HepG2 (cell line): ENCODE results near the gene ALG10B. TPM values are rescaled to one million over a fixed set of nuclear protein-coding genes. Genes with fewer than 3 reads are reported as not detected.

Experiments
- ATAC-seq: fragments of 200-7000 bp; cut with Tn5 transposase; 3 replicates; pipeline ENCODE4 v1.9.1; 2020; ENCODE audit warnings: mild to moderate bottlenecking, moderate library complexity
- BruUV-seq: library from RNA; stranded (reverse); fragments of 400-500 nt; replicated peaks from 2 replicates; lab custom pipeline; 2021; lab: Mats Ljungman, UMichigan
- CTCF ChIA-PET: fragments of 300-600 bp; formaldehyde crosslinking; extraction: SDS; loops from one replicate; lab custom pipeline; 2021; ENCODE audit warnings: low total read pairs, inconsistent platforms, low intra/inter-chr PET ratio; lab: Yijun Ruan, JAX
- POLR2A ChIA-PET: fragments of 350-600 bp; sonication (Branson Sonifier 250); formaldehyde crosslinking; loops from one replicate; lab custom pipeline; 2020; ENCODE audit warnings: antibody characterized with exemption, inconsistent platforms; lab: Yijun Ruan, JAX
- DNase-seq: peaks from one replicate; pipeline ENCODE4 v3.0.0-alpha.2; 2015; ENCODE audit warnings: low spot score
- FAIRE-seq: peaks from 3 replicates; lab custom pipeline; 2011; peaks lifted over from hg19 to GRCh38; lab: Jason Lieb, UNC
- H2AFZ ChIP-seq: one replicate; pipeline ENCODE4 v1.6.1; 2011; ENCODE audit warnings: low read length, inconsistent platforms
- H3K27ac ChIP-seq: fragments of 300-600 bp; 3 replicates; pipeline ENCODE4 v1.8.0; 2011; ENCODE audit warnings: mixed run types, mild to moderate bottlenecking, mixed read lengths, low read length, inconsistent platforms; ENCODE audit not compliant: insufficient read depth; ENCODE audit errors: extremely low read length
- H3K27me3 ChIP-seq, 2 experiments: fragments of 200-600 bp in 1 of 2; 2 replicates in 1 of 2; 3 replicates in 1 of 2; pipeline versions ENCODE4 v1.6.0 to v1.8.0; 2011; ENCODE audit warnings: low read length in 2 of 2, mild to moderate bottlenecking in 2 of 2, moderate library complexity in 2 of 2, inconsistent platforms in 1 of 2; ENCODE audit not compliant: insufficient read depth in 2 of 2, control insufficient read depth in 1 of 2
- H3K36me3 ChIP-seq, 2 experiments: fragments of 200-600 bp in 1 of 2; replicated peaks in 1 of 2; 2 replicates in 1 of 2; 3 replicates in 1 of 2; pipeline versions ENCODE4 v1.5.1 to v1.8.0; 2011; ENCODE audit warnings: low read length in 2 of 2, inconsistent platforms in 1 of 2; ENCODE audit not compliant: insufficient read depth in 2 of 2, control insufficient read depth in 1 of 2
- H3K4me1 ChIP-seq: 2 replicates; pipeline ENCODE4 v1.5.1; 2012; ENCODE audit warnings: low read length, inconsistent platforms; ENCODE audit not compliant: insufficient read depth
- H3K4me2 ChIP-seq: 2 replicates; pipeline ENCODE4 v1.6.0; 2011; ENCODE audit warnings: low read depth, low read length, inconsistent platforms
- H3K4me3 ChIP-seq, 3 experiments: fragments of 200-600 bp in 1 of 3; sonication (generic), shearing (Covaris generic) in 1 of 3; replicated peaks in 1 of 3; 2 replicates each; pipeline ENCODE4 v1.5.1; 2011 to 2016; ENCODE audit warnings: low read length in 3 of 3, inconsistent platforms in 2 of 3, low read depth in 2 of 3, mild to moderate bottlenecking in 2 of 3, control low read depth in 1 of 3, mixed read lengths in 1 of 3; ENCODE audit not compliant: insufficient read depth in 1 of 3
- H3K79me2 ChIP-seq: one replicate; pipeline ENCODE4 v1.6.1; 2011; ENCODE audit warnings: low read length, inconsistent platforms; ENCODE audit not compliant: insufficient read depth
- H3K9ac ChIP-seq: 2 replicates; pipeline ENCODE4 v1.6.0; 2011; ENCODE audit warnings: mild to moderate bottlenecking, low read depth, low read length, inconsistent platforms; ENCODE audit not compliant: insufficient read depth
- H3K9me3 ChIP-seq: 2 replicates; pipeline ENCODE4 v1.5.1; 2012; ENCODE audit warnings: mild to moderate bottlenecking, low read length
- H4K20me1 ChIP-seq: 2 replicates; pipeline ENCODE4 v1.6.0; 2011; ENCODE audit warnings: inconsistent platforms, mild to moderate bottlenecking, low read length, moderate library complexity; ENCODE audit not compliant: insufficient read depth
- ARID2 ChIP-seq: sonication (generic); formaldehyde crosslinking; IDR thresholded peaks from 2 replicates; pipeline ENCODE4 v1.8.1; 2022; ENCODE audit warnings: mild to moderate bottlenecking, missing genetic modification reagents, borderline replicate concordance
- ATF2 ChIP-seq: sonication (generic); formaldehyde crosslinking; IDR thresholded peaks from 2 replicates; pipeline ENCODE4 v1.4.0; 2020; ENCODE audit warnings: missing genetic modification reagents
- CHCHD3 ChIP-seq: sonication (generic); formaldehyde crosslinking; IDR thresholded peaks from 2 replicates; pipeline ENCODE4 v1.8.0; 2022; ENCODE audit warnings: mild to moderate bottlenecking, missing genetic modification reagents, moderate library complexity
- HNF4A ChIP-seq: sonication (generic); formaldehyde crosslinking; IDR thresholded peaks from 2 replicates; pipeline ENCODE4 v1.4.0; 2020; ENCODE audit warnings: missing genetic modification reagents
- SMAD3 ChIP-seq: sonication (generic); formaldehyde crosslinking; IDR thresholded peaks from 2 replicates; pipeline ENCODE4 v1.4.0; 2020; ENCODE audit warnings: missing genetic modification reagents
- SOX13 ChIP-seq, 3 experiments: fragments of 450-650 bp in 1 of 3; sonication (generic) in 1 of 3; formaldehyde crosslinking in 1 of 3; IDR thresholded peaks in 2 of 3; conservative IDR thresholded peaks in 1 of 3; 2 replicates each; pipeline versions ENCODE4 v1.5.0 to v1.6.1; 2016 to 2020; ENCODE audit warnings: antibody characterized with exemption in 1 of 3, mild to moderate bottlenecking in 1 of 3, missing compliant biosample characterization in 1 of 3, missing genetic modification reagents in 1 of 3, moderate library complexity in 1 of 3
- SRF ChIP-seq: IDR thresholded peaks from 2 replicates; pipeline ENCODE4 v1.6.1; 2011; ENCODE audit warnings: mild to moderate bottlenecking, low read depth, low read length, moderate library complexity
- ZFP90 ChIP-seq: sonication (generic); formaldehyde crosslinking; IDR thresholded peaks from 2 replicates; pipeline ENCODE4 v1.8.0; 2022; ENCODE audit warnings: missing genetic modification reagents, mild to moderate bottlenecking, inconsistent platforms, borderline replicate concordance
- ZIK1 ChIP-seq: sonication (generic); formaldehyde crosslinking; IDR thresholded peaks from 2 replicates; pipeline ENCODE4 v1.5.0; 2020; ENCODE audit warnings: mild to moderate bottlenecking, low read depth, missing genetic modification reagents, borderline replicate concordance
- ZNF432 ChIP-seq: sonication (generic); formaldehyde crosslinking; IDR thresholded peaks from 2 replicates; pipeline ENCODE4 v1.5.0; 2020; ENCODE audit warnings: missing genetic modification reagents, mild to moderate bottlenecking, borderline replicate concordance
- WGBS: methylation state at CpG from one replicate; pipeline ENCODE4 v1.1.6; 2017; ENCODE audit warnings: low lambda C conversion rate; 5-methylcytosine and 5-hydroxymethylcytosine counted together
- in situ Hi-C: cut with HindIII; loops from 2 replicates; pipeline ENCODE4 v1.10.0; 2017; ENCODE audit warnings: low pct_unique_long_range_greater_than_20kb; ENCODE audit not compliant: extremely low pct_ligation_motif_present
- intact Hi-C: fragments of 100-400 bp; cut with micrococcal nuclease; formaldehyde crosslinking; loops from one replicate; pipeline ENCODE4 v1.10.0; 2022; ENCODE audit not compliant: unreplicated experiment
- polyA plus RNA-seq, 8 experiments: library from polyadenylated mRNA; depleted of rRNA in 3 of 8; stranded (reverse) in 7 of 8; unstranded in 1 of 8; fragments of >200 nt; fragmentation: Illumina TruSeq in 4 of 8; extraction: Trizol in 4 of 8; gene quantifications; 2 replicates each; pipeline versions ENCODE4 v1.2.1 to v1.2.3, GENCODE V29; 2011 to 2016; ENCODE audit warnings: low read depth in 4 of 8, missing spikeins in 1 of 8, mixed read lengths in 1 of 8; ENCODE audit not compliant: insufficient read depth in 1 of 8
- total RNA-seq, 5 experiments: library from RNA; depleted of rRNA; stranded (reverse); fragments of >200 nt; fragmentation: Illumina TruSeq; extraction: Trizol; gene quantifications; 2 replicates each; pipeline ENCODE4 v1.2.3, GENCODE V29; 2016; ENCODE audit warnings: low read depth in 1 of 5
- TF ChIP-seq, protein P1 (sequence below): IDR thresholded peaks from 2 replicates; pipeline ENCODE4 v1.6.1; 2012; ENCODE audit warnings: inconsistent platforms
- TF ChIP-seq, protein P2 (sequence below): sonication (generic); formaldehyde crosslinking; IDR thresholded peaks from one replicate; pipeline ENCODE4 v1.5.1; 2020; ENCODE audit warnings: mild to moderate bottlenecking, missing genetic modification reagents; ENCODE audit errors: not compliant biosample characterization
- TF ChIP-seq, protein P3 (sequence below): sonication (generic); formaldehyde crosslinking; IDR thresholded peaks from 2 replicates; pipeline ENCODE4 v1.5.1; 2020; ENCODE audit warnings: mild to moderate bottlenecking, missing genetic modification reagents, borderline replicate concordance

ALG10B gene
- total and polyA plus RNA-seq, 2 of the 13 experiments (the other 11 are each of a cell fraction or from before 2014, with no cell fraction given): 3.3 to 9.3 TPM

- no peak overlapping the region for H3K9ac ChIP-seq
- intact Hi-C loops (no loop called here), in situ Hi-C loops (no loop called here)
- H3K79me2 ChIP-seq: no peaks in the 10 kb centered on the region
- H3K27me3 ChIP-seq: no peaks in the 10 kb centered on the region
- BruUV-seq: no TSS peak
- 1% methylated on average over 4 of the region's 4 CpGs for WGBS
- H3K36me3 ChIP-seq: no peaks in the 10 kb centered on the region
- H3K27ac ChIP-seq: no peak overlapping the region
- H3K9me3 ChIP-seq: no peaks in the 10 kb centered on the region
- DNase-seq (no peak), FAIRE-seq (no peak), ATAC-seq (no peak)
- no peak overlapping the region for H3K4me2 ChIP-seq
- CTCF ChIA-PET: no interaction called here
- no peaks in the 10 kb centered on the region for H4K20me1 ChIP-seq
- H2AFZ ChIP-seq: no peak overlapping the region
- no peak for TF ChIP-seq ZNF432 (CRISPR knock-in tag)
- no peak for TF ChIP-seq SOX13 (IDR thresholded peaks at IDR 0.05)
- no peak for TF ChIP-seq SOX13 (CRISPR knock-in tag; conservative IDR thresholded peaks at IDR 0.05 in 1 of 2, IDR thresholded peaks at IDR 0.05 in 1 of 2)
- TF ChIP-seq SMAD3 (CRISPR knock-in tag): no peak
- no peak for TF ChIP-seq ZFP90 (CRISPR knock-in tag)
- TF ChIP-seq ARID2: no peak
- TF ChIP-seq ZIK1 (CRISPR knock-in tag): no peak
- TF ChIP-seq, protein P1, sequence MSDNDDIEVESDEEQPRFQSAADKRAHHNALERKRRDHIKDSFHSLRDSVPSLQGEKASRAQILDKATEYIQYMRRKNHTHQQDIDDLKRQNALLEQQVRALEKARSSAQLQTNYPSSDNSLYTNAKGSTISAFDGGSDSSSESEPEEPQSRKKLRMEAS: no peak
- TF ChIP-seq, protein P2, sequence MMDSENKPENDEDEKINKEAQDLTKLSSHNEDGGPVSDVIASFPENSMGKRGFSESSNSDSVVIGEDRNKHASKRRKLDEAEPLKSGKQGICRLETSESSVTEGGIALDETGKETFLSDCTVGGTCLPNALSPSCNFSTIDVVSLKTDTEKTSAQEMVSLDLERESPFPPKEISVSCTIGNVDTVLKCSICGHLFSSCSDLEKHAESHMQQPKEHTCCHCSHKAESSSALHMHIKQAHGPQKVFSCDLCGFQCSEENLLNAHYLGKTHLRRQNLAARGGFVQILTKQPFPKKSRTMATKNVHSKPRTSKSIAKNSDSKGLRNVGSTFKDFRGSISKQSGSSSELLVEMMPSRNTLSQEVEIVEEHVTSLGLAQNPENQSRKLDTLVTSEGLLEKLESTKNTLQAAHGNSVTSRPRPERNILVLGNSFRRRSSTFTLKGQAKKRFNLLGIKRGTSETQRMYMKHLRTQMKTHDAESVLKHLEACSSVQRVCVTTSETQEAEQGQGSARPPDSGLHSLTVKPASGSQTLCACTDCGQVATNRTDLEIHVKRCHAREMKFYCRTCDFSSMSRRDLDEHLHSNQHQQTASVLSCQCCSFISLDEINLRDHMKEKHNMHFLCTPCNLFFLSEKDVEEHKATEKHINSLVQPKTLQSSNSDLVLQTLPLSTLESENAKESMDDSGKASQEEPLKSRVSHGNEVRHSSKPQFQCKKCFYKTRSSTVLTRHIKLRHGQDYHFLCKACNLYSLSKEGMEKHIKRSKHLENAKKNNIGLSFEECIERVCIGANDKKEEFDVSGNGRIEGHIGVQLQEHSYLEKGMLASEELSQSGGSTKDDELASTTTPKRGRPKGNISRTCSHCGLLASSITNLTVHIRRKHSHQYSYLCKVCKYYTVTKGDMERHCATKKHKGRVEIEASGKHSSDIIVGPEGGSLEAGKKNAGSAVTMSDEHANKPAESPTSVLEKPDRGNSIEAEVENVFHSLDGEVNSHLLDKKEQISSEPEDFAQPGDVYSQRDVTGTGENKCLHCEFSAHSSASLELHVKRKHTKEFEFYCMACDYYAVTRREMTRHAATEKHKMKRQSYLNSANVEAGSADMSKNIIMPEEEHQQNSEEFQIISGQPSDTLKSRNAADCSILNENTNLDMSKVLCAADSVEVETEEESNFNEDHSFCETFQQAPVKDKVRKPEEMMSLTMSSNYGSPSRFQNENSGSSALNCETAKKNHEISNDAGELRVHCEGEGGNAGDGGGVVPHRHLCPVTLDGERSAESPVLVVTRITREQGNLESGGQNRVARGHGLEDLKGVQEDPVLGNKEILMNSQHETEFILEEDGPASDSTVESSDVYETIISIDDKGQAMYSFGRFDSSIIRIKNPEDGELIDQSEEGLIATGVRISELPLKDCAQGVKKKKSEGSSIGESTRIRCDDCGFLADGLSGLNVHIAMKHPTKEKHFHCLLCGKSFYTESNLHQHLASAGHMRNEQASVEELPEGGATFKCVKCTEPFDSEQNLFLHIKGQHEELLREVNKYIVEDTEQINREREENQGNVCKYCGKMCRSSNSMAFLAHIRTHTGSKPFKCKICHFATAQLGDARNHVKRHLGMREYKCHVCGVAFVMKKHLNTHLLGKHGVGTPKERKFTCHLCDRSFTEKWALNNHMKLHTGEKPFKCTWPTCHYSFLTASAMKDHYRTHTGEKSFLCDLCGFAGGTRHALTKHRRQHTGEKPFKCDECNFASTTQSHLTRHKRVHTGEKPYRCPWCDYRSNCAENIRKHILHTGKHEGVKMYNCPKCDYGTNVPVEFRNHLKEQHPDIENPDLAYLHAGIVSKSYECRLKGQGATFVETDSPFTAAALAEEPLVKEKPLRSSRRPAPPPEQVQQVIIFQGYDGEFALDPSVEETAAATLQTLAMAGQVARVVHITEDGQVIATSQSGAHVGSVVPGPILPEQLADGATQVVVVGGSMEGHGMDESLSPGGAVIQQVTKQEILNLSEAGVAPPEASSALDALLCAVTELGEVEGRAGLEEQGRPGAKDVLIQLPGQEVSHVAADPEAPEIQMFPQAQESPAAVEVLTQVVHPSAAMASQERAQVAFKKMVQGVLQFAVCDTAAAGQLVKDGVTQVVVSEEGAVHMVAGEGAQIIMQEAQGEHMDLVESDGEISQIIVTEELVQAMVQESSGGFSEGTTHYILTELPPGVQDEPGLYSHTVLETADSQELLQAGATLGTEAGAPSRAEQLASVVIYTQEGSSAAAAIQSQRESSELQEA (CRISPR knock-in tag): no peak
- TF ChIP-seq HNF4A (CRISPR knock-in tag): no peak
- no peak for TF ChIP-seq ATF2
- TF ChIP-seq, protein P3, sequence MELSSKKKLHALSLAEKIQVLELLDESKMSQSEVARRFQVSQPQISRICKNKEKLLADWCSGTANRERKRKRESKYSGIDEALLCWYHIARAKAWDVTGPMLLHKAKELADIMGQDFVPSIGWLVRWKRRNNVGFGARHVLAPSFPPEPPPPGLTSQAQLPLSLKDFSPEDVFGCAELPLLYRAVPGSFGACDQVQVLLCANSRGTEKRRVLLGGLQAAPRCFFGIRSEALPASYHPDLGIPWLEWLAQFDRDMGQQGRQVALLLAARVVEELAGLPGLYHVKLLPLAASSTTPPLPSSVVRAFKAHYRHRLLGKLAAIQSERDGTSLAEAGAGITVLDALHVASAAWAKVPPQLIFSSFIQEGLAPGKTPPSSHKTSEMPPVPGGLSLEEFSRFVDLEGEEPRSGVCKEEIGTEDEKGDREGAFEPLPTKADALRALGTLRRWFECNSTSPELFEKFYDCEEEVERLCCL (CRISPR knock-in tag): no peak
- TF ChIP-seq SRF: no peak
- no peak for TF ChIP-seq CHCHD3
- H3K4me1 ChIP-seq: no peaks in the 10 kb centered on the region
- H3K4me3 ChIP-seq: no peak overlapping the region
- POLR2A ChIA-PET: no interaction called here
Measured at GRCh38 chr12:38370311-38370710, 53.7 kb downstream of the ALG10B start.
